Keratinocyte (primary cell): Measurements from ENCODE around the gene ACOXL.

Experiments used
- EZH2 ChIP-seq: IDR thresholded peaks from one replicate; pipeline ENCODE4 v1.6.1; 2012; ENCODE audit warnings: inconsistent platforms, mild to moderate bottlenecking, low read length, moderate library complexity
- TF ChIP-seq, protein P1 (sequence below), 3 experiments: IDR thresholded peaks in 1 of 3; conservative IDR thresholded peaks in 1 of 3; optimal IDR thresholded peaks in 1 of 3; 2 replicates in 2 of 3; 3 replicates in 1 of 3; pipeline versions ENCODE3 to v1.5.1; 2011; ENCODE audit warnings: low read length in 3 of 3, mild to moderate bottlenecking in 3 of 3, moderate library complexity in 2 of 3, control low read depth in 1 of 3, inconsistent platforms in 1 of 3; ENCODE audit not compliant: insufficient read depth in 2 of 3; ENCODE audit errors: extremely low read depth in 1 of 3

DNA sequence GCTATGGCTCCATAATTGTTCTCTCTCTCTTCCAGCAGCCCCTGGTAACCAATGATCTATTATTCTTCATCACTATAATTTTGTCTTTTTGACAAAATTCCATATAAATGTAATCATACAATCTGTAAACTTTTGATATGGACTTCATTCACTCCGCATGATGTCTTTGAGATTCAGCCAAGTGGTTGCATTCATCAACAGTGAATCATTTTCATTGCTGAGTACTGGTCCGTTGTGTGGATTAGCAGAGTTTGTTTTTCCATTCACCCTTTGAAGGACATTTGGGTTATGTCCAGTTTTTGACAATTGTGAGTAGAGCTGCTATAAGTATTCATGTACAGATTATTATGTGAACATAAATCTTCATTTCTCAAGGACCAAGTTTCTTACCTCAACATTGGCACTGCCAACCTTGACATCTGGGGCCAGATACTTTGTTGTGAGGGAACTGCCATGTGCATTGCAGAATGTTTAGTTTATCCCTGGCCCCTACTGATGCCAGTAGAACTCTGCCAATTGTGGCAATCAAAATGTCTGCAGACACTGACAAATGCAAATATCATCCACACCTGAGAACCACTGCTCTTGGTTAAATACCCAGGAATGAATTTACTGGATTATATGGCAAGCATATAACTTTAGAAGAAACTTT lies 340.0 kb downstream of the ACOXL start:
- TF ChIP-seq, protein P1, sequence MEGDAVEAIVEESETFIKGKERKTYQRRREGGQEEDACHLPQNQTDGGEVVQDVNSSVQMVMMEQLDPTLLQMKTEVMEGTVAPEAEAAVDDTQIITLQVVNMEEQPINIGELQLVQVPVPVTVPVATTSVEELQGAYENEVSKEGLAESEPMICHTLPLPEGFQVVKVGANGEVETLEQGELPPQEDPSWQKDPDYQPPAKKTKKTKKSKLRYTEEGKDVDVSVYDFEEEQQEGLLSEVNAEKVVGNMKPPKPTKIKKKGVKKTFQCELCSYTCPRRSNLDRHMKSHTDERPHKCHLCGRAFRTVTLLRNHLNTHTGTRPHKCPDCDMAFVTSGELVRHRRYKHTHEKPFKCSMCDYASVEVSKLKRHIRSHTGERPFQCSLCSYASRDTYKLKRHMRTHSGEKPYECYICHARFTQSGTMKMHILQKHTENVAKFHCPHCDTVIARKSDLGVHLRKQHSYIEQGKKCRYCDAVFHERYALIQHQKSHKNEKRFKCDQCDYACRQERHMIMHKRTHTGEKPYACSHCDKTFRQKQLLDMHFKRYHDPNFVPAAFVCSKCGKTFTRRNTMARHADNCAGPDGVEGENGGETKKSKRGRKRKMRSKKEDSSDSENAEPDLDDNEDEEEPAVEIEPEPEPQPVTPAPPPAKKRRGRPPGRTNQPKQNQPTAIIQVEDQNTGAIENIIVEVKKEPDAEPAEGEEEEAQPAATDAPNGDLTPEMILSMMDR (optimal IDR thresholded peaks at IDR 0.05 in 1 of 3, IDR thresholded peaks at IDR 0.05 in 1 of 3, conservative IDR thresholded peaks at IDR 0.05 in 1 of 3; ENCODE audit: extremely low read depth in 1 of 3, insufficient read depth in 2 of 3, low read length in 3 of 3), result no peak
- no peak for TF ChIP-seq EZH2
